Fibroblast of skin of right quadriceps (primary cell): ENCODE results near the gene FAM83F.
"Not testable (repeated sequence)": the region's sequence is repeated elsewhere in the genome, so short reads cannot be mapped to it uniquely, and the experiment has no call there.

ENCODE experiments used
- DNase-seq: peaks from one replicate; pipeline ENCODE4 v3.0.0-alpha.2; 2013

The FAM83F gene

DNA sequence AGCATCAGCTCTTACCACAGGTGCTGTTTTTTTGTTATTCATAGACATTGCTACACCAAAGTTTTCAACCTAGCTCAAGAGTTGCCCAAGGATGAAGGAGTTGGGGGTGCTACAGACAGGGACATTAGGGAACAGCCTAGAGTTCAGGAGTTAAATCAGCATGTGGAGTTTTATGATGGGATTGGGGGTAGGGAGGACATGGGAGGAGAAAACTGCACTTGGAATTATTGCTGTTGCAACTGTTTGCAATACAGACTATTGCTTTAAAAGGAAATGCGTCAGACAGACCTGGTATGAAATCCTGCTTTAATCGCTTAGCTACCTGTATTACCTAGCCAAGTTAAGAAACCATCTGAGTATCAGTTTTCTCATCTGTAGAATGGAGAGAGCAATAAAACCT, 28.3 kb upstream of the FAM83F start:
- DNase-seq: peak; percentile 44

DNA sequence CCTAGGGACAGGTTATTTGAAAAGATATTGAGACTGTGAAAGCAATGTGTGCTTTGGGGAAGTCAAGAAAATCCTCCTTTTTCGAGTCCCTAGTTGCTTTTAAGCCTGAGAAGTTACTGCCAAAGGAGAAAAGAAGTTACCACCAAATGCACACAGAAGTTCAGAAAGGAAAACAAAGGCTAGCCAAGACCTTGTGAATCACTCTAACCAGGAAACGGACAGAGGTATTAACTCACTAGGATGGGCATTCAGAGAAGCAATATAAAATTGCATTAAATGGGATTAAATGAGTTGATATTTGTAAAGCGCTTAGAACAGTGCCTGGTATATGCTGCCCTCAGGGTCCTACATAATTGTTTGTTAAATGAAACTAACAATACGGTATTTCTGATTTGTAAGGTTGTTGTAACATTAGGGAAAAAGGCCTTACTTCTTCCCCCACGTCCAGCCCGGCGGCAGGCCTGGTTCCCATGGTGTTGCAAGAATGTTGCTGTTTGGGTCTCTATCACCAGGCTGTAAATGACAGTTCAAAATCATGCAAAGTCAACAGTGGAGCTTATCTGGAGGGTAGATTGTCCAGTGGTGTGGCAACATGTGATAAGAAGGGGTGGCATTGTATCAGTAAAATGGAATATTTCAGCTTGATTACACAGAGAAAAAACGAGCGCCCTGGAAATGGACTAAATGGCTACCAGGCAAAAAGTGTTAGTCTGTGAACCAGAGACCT, 27.5 kb upstream of the FAM83F start:
- peak; percentile 33 for DNase-seq

DNA sequence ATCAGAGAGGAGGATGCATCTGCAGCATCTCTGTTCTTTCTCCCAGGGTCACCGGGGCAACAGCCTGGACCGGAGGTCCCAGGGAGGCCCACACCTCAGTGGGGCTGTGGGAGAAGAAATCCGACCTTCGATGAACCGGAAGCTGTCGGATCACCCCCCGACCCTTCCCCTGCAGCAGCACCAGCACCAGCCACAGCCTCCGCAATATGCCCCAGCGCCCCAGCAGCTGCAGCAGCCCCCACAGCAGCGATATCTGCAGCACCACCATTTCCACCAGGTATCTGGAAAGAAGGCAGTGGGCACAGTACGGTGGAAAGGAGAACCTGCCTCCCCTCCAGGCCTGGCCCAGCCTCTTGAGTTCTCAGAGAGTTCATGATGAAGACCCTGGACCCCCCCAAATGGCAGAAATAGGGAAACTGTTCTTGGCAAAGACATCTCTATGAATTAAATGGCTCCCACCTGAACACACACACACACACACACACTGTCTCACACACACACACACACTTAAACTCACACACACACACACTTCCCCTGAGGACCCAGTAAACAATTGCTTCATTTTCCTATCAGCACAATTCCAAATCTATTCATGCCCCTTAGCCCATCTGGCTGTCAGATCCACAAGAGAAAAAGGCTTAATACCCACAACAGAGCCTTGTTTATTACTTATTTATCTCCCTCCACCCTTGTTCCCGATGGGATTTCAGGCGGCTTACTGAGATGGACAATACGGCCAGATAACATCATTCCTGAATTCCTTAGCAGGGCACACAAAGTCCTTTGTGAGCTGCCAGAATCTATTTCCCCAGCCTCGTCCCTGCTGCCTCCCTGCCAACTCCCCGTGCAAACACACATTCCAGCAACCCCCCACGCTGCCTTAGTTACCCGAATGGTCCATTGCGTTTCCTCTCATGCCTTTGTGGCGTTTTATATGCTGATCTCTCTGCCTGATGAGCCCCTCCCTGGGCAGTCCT, 26.5 kb upstream of the FAM83F start:
- no peak for DNase-seq

GRCh38 chr22:39970742-39971141, 24.0 kb upstream of the FAM83F start:
- DNase-seq: no peak

- no peak for DNase-seq
Measured at GRCh38 chr22:39972641-39973040, 22.1 kb upstream of the FAM83F start.

DNA sequence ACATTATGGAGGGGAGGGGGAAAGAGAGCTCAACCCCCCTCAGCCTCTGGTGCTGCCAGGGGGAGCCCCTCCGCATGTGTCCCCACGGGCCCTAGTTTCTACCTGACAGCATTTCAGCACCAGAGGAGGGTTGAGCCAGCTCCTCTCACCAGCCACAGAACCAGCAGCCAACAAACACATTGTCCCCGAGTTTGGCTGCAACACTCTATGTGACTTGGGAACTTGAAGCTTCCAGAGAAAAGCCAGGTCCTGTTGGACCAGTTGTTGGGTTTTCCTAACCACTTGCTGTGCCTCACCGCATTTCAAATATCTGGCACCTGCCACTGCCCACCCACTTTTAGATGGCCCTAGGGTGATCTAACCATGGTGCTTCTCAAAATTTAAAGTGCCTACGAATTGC, 21.1 kb upstream of the FAM83F start:
- no peak for DNase-seq

DNA sequence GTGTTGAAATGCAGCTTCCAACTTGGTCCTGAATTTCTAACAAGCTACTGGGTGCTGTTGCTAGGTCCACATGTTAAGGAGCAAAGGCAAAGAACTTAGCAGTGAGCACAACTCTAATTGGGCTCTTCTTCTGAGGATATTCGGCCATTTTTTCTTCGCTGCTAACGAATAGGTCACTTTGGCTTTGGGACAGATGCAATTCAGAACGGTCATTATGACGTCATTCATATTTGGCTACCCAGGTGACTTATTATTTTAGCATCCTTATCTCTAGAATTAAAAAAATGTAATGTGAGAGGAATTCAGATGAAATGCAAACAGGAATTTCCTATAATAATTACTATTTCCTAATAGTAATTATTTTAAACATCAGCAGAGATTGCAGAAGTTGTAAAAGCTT, 20.7 kb upstream of the FAM83F start:
- DNase-seq: no peak

DNA sequence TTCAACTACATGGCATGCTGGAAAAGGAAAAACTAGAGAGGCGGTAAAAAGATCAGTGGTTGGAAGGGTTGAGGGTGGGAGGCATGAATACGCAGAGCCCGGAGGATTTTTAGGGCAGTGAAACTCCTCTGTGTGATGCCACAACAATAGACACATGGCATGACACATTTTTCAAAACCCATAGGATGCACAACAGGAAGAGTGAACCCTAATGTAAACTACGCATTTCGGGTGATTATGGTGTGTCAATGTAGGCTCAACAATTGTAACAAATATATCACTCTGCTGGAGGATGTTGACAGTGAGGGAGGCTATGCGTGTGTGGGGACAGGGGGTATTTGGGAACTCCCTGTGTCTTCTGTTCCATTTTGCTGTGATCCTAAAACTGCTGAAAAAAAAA, 15.7 kb upstream of the FAM83F start:
- no peak for DNase-seq

DNA sequence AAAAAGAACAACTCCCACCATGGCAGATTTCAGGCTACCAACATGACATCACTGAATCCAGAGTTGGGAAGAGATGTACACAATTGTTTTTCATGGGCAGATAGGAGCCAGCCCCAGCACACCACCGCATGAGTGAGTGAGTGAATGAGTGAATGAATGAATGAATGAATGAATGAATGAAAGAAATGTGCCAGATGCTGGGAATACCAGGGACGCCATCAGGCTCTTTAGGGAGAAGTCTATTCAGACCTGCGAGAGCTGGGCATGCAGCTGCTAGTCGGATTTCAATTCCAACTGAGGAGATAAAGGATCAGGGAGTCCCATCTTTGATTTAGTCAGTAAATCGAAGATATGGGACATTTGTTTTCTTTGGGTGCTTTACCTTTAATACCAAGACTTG, 15.3 kb upstream of the FAM83F start:
- DNase-seq: no peak

DNA sequence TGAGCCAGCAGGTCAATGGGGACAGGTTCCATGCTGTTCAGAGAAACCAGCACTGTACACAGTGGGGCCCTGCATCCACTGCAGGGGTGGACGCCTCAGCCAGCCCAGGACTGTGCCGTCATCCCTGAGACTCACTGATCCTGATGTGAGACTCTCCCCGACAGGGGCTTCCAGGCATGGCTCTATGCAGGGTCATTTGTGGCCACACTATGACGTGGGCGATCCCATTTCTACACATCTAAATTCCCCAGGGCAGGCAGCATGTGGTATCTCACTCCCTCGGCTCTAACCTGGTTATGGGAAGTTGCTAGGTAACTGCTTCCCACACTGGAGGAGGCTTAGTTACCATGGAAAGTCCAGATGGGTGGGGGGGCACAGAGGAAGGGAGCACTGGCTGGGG, 14.2 kb upstream of the FAM83F start:
- DNase-seq: no peak

DNA sequence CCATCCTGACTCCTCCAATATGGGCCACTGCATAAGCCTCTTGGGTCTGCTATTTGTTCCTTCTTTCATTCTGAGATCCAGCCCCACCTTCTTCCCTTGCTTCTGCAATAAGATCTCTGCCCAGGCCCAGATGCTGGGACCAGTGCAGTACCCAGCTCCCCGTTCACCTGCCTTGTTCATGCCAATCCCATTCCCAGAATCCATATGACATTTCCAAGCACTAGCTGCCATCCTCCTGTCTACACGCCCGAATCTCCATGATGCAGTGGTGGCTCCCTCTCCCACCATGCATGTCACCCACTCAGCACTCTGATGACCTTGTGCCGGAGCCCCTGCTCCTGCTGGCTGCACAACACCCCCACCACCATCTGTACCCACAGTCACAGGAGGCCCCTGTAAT, 11.4 kb upstream of the FAM83F start:
- no peak for DNase-seq

DNA sequence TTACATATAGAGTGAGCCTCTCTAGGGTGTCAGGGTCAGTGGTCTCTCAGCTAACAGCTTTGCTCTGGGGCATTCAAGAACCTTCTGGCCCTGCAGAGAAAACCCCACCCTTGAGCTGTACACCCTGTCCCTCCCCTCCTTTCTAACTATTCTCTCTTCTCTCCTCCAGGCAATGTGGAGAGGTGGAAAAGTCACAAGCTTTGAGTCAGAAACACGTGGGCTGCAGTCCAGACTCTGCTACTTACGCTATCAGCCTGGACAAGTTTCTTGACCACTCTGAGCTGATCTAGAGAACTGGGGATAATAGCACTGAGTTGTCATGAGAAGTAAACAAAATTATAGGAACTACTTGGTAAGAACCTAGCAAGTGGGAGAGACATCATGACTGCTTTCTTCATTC, 10.7 kb upstream of the FAM83F start:
- DNase-seq: no peak

DNA sequence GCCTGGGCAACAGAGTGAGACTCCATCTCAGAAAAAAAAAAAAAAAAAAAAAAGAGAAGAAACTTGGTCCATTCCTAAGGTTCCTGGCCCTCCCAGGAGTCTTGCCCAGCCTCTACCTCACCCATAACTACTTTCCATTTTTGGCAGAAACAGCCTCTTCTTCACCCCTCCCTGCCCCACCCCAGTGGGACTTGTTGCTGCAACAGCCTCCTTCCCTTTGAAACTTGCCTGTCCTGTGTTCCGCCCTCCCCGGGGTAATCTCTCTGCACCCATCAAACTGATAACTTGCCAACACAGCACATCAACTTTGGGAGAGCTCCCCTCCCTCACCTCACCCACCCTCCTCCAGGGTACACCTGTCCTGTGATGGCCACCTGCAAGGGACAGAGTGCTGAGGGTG, 10.0 kb upstream of the FAM83F start:
- no peak for DNase-seq

DNA sequence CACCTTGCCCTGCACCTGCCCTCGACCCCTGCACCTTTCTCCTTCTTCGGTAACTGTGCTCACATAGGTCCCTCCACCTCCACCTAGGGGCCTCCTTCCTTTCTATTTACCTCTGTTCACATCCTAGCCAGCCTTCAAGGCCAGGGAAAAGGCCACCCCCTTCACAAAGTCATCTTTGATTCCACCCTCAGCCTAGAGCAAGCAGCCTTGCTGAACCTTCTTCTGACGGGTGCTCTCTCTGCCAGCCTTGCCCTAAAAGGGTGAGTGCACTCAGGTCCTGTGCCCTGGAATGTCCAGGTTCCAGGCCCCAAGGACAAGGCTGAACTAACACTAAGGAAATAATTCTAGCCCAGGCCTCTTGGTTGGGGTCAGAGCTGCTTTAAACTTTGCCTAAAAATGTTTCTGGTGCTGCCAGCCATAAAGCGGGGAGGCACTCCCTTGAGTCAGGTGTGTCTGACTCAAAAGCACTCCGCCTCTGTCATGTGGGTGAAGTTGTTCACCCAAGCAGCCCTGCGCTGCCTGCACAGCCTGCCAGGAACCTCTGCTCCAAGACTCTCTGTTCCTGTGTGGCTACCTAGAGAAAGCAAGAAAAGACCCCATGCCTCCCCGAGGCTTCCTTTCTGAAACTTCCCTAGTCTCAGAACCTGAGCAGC, 9.2 kb upstream of the FAM83F start:
- DNase-seq: no peak

- DNase-seq: no peak
Measured at GRCh38 chr22:39988386-39989114, 6.2 kb upstream of the FAM83F start.

- no peak for DNase-seq
Measured at GRCh38 chr22:39989633-39990032, 5.1 kb upstream of the FAM83F start.

- DNase-seq: no peak
Measured at GRCh38 chr22:39990686-39991085, 4.1 kb upstream of the FAM83F start.

DNA sequence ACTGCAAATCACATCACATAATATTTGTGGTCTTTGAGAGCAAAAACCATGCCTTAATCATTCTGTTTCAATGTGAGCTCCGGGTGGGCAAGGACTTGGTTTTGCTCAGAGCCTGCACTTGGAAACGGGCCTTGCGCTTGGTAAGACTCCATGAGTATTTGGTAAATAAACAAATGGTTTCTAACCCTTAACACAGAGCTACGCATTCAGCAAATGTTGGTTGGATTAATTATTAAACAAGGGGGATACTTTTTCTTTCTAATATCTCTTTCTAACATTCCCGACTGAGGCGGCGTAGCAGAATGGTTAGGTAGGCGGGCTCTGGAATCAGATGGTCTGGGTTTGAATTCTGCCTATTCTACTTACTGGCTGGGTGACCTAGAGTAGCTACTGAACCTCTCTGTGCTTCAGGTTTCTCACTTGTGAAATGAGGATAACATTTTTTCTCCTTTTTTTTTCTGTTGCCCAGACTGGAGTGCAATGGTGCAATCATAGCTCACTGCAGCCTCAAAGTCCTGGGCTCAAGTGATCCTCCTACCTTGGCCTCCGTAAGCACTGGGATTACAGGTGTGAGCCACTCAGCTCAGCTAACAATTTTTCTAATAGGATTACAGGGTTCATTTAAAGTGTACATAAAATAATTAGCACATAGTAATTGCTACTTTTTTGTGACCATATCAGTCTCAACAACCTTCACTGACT, 3.4 kb upstream of the FAM83F start:
- no peak for DNase-seq

- DNase-seq: no peak
Measured at GRCh38 chr22:39992088-39992826, 2.5 kb upstream of the FAM83F start.

DNA sequence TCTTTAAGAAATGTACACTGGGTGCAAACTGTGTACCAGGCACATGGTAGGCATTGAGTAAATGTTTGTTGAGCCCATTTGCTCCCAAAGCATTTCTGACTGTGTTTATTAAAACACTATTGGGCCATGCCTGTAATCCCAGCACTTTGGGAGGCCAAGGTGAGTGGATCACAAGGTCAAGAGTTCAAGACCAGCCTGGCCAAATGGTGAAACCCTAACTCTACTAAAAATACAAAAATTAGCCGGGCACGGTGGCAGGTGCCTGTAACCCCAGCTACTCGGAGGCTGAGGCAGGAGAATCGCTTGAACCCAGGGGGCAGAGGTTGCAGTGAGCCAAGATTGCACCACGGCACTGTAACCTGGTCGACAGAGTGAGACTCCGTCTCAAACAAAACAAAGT, 1.9 kb upstream of the FAM83F start:
- DNase-seq: not testable (repeated sequence)

GRCh38 chr22:39994041-39994565, 651 bp upstream of the FAM83F start:
- peak; percentile 65 for DNase-seq
